SJSA1 (cell line): ENCODE data around the gene FBXO31. TPM values are rescaled to one million over a fixed set of nuclear protein-coding genes. Genes with fewer than 3 reads are reported as not detected.

Experiments
- total RNA-seq: library from RNA; depleted of rRNA; stranded (reverse); fragments of >200 nt; shearing (Covaris generic); gene quantifications from 2 replicates; pipeline ENCODE4 v1.2.3, GENCODE V29; 2014; rRNA removed

The FBXO31 gene
- total RNA-seq, 1 experiment from 2014 or later: 26.2 TPM

Other genes starting within 250 kb of the FBXO31 start
- 4.9 and 18.7 TPM in 2 replicates for gene C16orf95, start 66.4 kb downstream of the FBXO31 start, total RNA-seq
- gene MAP1LC3B, start 8.6 kb upstream of the FBXO31 start, total RNA-seq: 16.9 and 21.3 TPM in 2 replicates
- 6.8 and 10.7 TPM in 2 replicates for gene ZCCHC14, start 109.2 kb upstream of the FBXO31 start, total RNA-seq
- gene JPH3, start 218.7 kb upstream of the FBXO31 start, total RNA-seq: 0.11 TPM in 1 of 2 replicates, not detected in the other